SU-DHL-6 (cell line): ENCODE data around the gene BRCA1.

Source experiments
- H2AFZ ChIP-seq: fragments of 200-600 bp; sonication (generic); 2 replicates; pipeline ENCODE4 v1.6.1; 2014; ENCODE audit warnings: low read depth, mild to moderate bottlenecking, moderate library complexity, mixed read lengths, antibody characterized with exemption, low read length; ENCODE audit not compliant: severe bottlenecking
- H3F3A ChIP-seq: fragments of 200-600 bp; shearing (Covaris generic); 2 replicates; pipeline ENCODE4 v1.6.0; 2016; ENCODE audit warnings: antibody characterized with exemption, mild to moderate bottlenecking; ENCODE audit not compliant: insufficient read depth
- H3K27ac ChIP-seq: fragments of 200-600 bp; sonication (generic); 2 replicates; pipeline ENCODE4 v1.5.1; 2016; ENCODE audit warnings: low read depth, mild to moderate bottlenecking, low read length, moderate library complexity, mixed read lengths
- H3K27me3 ChIP-seq: fragments of 200-600 bp; sonication (generic), shearing (Covaris generic); 2 replicates; pipeline ENCODE4 v1.6.0; 2014; ENCODE audit warnings: mild to moderate bottlenecking, low read length
- H3K36me3 ChIP-seq: fragments of 200-600 bp; sonication (generic); 2 replicates; pipeline ENCODE4 v1.6.1; 2014; ENCODE audit warnings: mild to moderate bottlenecking, low read length, mixed read lengths
- H3K4me2 ChIP-seq: fragments of 300-600, 200-600 bp; shearing (Covaris generic), sonication (generic); 2 replicates; pipeline ENCODE4 v1.6.0; 2014; ENCODE audit warnings: low read length, low read depth, mild to moderate bottlenecking; ENCODE audit not compliant: poor library complexity, severe bottlenecking
- H3K4me3 ChIP-seq: fragments of 200-600 bp; sonication (generic); 2 replicates; pipeline ENCODE4 v1.5.1; 2014; ENCODE audit warnings: antibody characterized with exemption, low read length, mild to moderate bottlenecking, mixed read lengths; ENCODE audit not compliant: insufficient read depth, poor library complexity, severe bottlenecking
- H3K79me2 ChIP-seq: fragments of 200-600 bp; sonication (generic); 2 replicates; pipeline ENCODE4 v1.6.1; 2014; ENCODE audit warnings: mild to moderate bottlenecking, low read length, moderate library complexity; ENCODE audit not compliant: insufficient read depth
- H3K9ac ChIP-seq: fragments of 200-600 bp; sonication (generic); 2 replicates; pipeline ENCODE4 v1.7.0; 2014; ENCODE audit warnings: mild to moderate bottlenecking, low read length
- H3K9me2 ChIP-seq: fragments of 200-600 bp; sonication (generic); replicated peaks from 2 replicates; pipeline ENCODE4 v1.6.1; 2014; ENCODE audit warnings: low read length; ENCODE audit not compliant: insufficient read depth
- H3K9me3 ChIP-seq: fragments of 200-600 bp; sonication (generic); 2 replicates; pipeline ENCODE4 v1.6.1; 2014; ENCODE audit warnings: low read length, mixed read lengths; ENCODE audit not compliant: insufficient read depth
- H4K20me1 ChIP-seq: fragments of 200-600 bp; sonication (generic); 2 replicates; pipeline ENCODE4 v1.6.1; 2014; ENCODE audit warnings: low read depth, mild to moderate bottlenecking, antibody characterized with exemption, low read length, moderate library complexity, mixed read lengths
- CTCF ChIP-seq: fragments of 200-600 bp; sonication (generic); IDR thresholded peaks from one replicate; pipeline ENCODE4 v1.5.1; 2017; ENCODE audit warnings: antibody characterized with exemption, mild to moderate bottlenecking, low read length, moderate library complexity; ENCODE audit not compliant: insufficient read depth, poor library complexity, severe bottlenecking
- EZH2phosphoT487 ChIP-seq: fragments of 200-600 bp; sonication (generic), shearing (Covaris generic); conservative IDR thresholded peaks from 2 replicates; pipeline ENCODE4 v1.6.1; 2018; ENCODE audit warnings: mild to moderate bottlenecking, antibody characterized with exemption, low read length, moderate library complexity, mixed read lengths

The BRCA1 gene

GRCh38 chr17:43019418-43019817, 105.7 kb downstream of the BRCA1 start:
- Histone ChIP-seq H4K20me1 (no peaks in the 10 kb centered on the region), H3K4me3 (no peak overlapping the region), H3K4me2 (no peak overlapping the region), H3K36me3 (no peaks in the 10 kb centered on the region), H3K9ac (no peak overlapping the region), H3K79me2 (no peaks in the 10 kb centered on the region), H3K9me3 (no peaks in the 10 kb centered on the region), H3F3A (peaks cover 4% of the 10 kb centered on the region; the same call in 1 of the 2 replicates), H2AFZ (no peak overlapping the region), H3K27me3 (no peaks in the 10 kb centered on the region), H3K9me2 (no peaks in the 10 kb centered on the region), H3K27ac (no peak overlapping the region)
- TF ChIP-seq EZH2phosphoT487 (no peak), CTCF (no peak)

- Histone ChIP-seq H3K9me2 (no peaks in the 10 kb centered on the region), H3F3A (peaks cover 4% of the 10 kb centered on the region; the same call in 1 of the 2 replicates), H3K9me3 (no peaks in the 10 kb centered on the region), H3K27ac (no peak overlapping the region), H3K27me3 (no peaks in the 10 kb centered on the region), H4K20me1 (no peaks in the 10 kb centered on the region), H3K9ac (no peak overlapping the region), H3K36me3 (no peaks in the 10 kb centered on the region), H3K4me3 (no peak overlapping the region), H3K79me2 (no peaks in the 10 kb centered on the region), H3K4me2 (no peak overlapping the region), H2AFZ (no peak overlapping the region)
- no peak for TF ChIP-seq CTCF
- no peak for TF ChIP-seq EZH2phosphoT487
These were observed 106.2 kb downstream of the BRCA1 start for GRCh38 chr17:43018932-43019331.

- TF ChIP-seq CTCF (no peak), EZH2phosphoT487 (no peak)
- no peaks in the 10 kb centered on the region for H3K9me3 ChIP-seq
- H3K9ac ChIP-seq = no peak overlapping the region
- H3K4me2 ChIP-seq = no peak overlapping the region
- no peaks in the 10 kb centered on the region for H3K79me2 ChIP-seq
- no peaks in the 10 kb centered on the region for H4K20me1 ChIP-seq
- no peak overlapping the region for H3K27ac ChIP-seq
- H3K4me3 ChIP-seq = no peak overlapping the region
- H3K9me2 ChIP-seq = no peaks in the 10 kb centered on the region
- H2AFZ ChIP-seq = no peak overlapping the region
- peaks cover 4% of the 10 kb centered on the region; the same call in 1 of the 2 replicates for H3F3A ChIP-seq
- no peaks in the 10 kb centered on the region for H3K36me3 ChIP-seq
- no peaks in the 10 kb centered on the region for H3K27me3 ChIP-seq
These were observed 106.9 kb downstream of the BRCA1 start for GRCh38 chr17:43018008-43018853.
